Measurements from ENCODE around the gene ZBTB8A. TPM values are rescaled to one million over a fixed set of nuclear protein-coding genes. Genes with fewer than 3 reads are reported as not detected.
"Not testable (repeated sequence)": the region's sequence is repeated elsewhere in the genome, so short reads cannot be mapped to it uniquely, and the experiment has no call there.

The ZBTB8A gene
- total RNA-seq, 1 experiment from 2014 or later, result 11.5 TPM

DNA sequence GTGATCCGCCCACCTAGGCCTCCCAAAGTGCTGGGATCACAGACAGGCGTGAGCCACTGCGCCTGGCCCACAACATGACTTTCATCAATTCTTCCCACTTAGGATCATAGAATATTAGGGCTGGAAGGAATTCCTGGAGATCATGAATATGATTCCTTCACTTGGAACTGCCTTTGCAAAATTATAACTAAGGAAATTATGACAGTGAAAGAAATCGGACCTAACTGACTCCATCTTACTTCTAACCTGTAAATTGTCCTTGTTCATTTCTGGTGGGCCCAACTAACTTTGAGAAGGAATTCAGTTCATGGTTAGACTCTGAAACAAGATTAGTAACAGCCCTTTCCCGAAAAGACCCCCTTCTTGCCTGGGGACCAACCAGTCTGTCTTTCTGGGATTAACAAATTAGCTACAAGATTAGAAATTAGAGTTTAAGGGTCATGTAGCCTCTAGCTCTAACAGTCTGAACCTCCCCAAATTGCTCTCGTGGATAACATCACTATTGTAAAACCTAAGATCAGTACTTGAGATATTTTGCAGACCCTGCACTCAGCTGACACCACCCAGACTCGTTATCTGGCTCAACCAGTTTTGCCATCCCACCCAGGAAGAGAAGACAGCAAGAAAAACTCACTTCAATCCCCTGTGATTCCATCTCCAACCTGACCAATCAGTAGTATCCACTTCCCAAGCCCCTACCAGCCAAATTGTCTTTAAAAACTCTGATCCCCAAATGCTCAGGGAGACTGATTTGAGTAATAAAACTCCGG, 96.5 kb downstream of the ZBTB8A start:
- Mint-ChIP-seq H3K4me1 (ENCODE audit: insufficient read depth, unreplicated experiment) (peaks cover 11% of the 10 kb centered on the region), H3K27ac (ENCODE audit: low read depth, unreplicated experiment) (peak overlapping the region; percentile 87), H3K27me3 (ENCODE audit: insufficient read depth, unreplicated experiment) (no peaks in the 10 kb centered on the region), H3K4me3 (ENCODE audit: unreplicated experiment) (no peak overlapping the region), H3K36me3 (ENCODE audit: insufficient read depth, unreplicated experiment) (peaks cover 36% of the 10 kb centered on the region), H3K9me3 (ENCODE audit: unreplicated experiment) (no peaks in the 10 kb centered on the region)
- TF ChIP-seq, protein P1, sequence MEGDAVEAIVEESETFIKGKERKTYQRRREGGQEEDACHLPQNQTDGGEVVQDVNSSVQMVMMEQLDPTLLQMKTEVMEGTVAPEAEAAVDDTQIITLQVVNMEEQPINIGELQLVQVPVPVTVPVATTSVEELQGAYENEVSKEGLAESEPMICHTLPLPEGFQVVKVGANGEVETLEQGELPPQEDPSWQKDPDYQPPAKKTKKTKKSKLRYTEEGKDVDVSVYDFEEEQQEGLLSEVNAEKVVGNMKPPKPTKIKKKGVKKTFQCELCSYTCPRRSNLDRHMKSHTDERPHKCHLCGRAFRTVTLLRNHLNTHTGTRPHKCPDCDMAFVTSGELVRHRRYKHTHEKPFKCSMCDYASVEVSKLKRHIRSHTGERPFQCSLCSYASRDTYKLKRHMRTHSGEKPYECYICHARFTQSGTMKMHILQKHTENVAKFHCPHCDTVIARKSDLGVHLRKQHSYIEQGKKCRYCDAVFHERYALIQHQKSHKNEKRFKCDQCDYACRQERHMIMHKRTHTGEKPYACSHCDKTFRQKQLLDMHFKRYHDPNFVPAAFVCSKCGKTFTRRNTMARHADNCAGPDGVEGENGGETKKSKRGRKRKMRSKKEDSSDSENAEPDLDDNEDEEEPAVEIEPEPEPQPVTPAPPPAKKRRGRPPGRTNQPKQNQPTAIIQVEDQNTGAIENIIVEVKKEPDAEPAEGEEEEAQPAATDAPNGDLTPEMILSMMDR (IDR thresholded peaks at IDR 0.05; ENCODE audit: unreplicated experiment), result no peak
- no peak for DNase-seq (ENCODE audit: unreplicated experiment)
- ChIA-PET POLR2A (interaction anchor here (0.6 to 1.6 kb wide), 4 partner anchors 8 to 101 kb away, joined by 3 to 5 read pairs (median 4); no protein-coding TSS in a partner anchor), CTCF (interaction anchor here (0.5 to 0.6 kb wide), 3 partner anchors 13 to 533 kb away, joined by 3 to 4 read pairs (median 3); no protein-coding TSS in a partner anchor)
- intact Hi-C loops (cut with micrococcal nuclease), result no loop called here
- BruUV-seq (replicated peaks), result no TSS peak

DNA sequence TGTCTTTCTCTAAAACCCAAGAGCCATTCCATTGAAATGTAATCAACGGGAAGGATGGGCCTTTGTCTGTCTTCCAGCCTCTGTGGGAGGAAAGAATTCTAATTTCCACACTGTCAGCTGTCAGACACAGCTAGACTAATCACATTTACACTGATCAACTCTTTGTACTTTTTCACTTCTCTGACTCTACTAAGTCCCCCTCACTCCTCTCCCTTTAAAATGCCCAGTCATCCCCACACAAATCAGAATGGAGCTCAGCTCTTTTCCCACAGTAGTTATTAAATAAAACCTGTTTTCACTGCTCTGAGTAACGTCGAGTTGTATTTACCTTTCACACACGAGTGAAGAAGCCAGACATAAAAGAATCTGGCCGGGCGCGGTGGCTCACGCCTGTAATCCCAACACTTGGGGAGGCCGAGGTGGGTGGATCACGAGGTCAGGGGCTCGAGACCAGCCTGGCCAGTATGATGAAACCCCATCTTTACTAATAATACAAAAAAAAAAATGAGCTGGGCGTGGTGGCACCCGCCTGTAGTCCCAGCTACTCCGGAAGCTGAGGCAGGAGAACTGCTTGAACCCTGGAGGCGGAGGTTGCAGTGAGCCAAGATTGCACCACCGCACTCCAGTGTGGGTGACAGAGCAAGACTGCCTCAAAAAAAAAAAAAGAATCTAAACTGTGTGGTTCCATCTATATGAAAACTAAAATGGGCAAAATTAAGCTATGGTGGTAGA, 97.9 kb downstream of the ZBTB8A start:
- Mint-ChIP-seq H3K27me3 (ENCODE audit: insufficient read depth, unreplicated experiment) (no peaks in the 10 kb centered on the region), H3K4me1 (ENCODE audit: insufficient read depth, unreplicated experiment) (peaks cover 11% of the 10 kb centered on the region), H3K27ac (ENCODE audit: low read depth, unreplicated experiment) (peak overlapping the region; percentile 87), H3K36me3 (ENCODE audit: insufficient read depth, unreplicated experiment) (peaks cover 27% of the 10 kb centered on the region), H3K9me3 (ENCODE audit: unreplicated experiment) (no peaks in the 10 kb centered on the region), H3K4me3 (ENCODE audit: unreplicated experiment) (peak overlapping the region; percentile 66)
- CTCF ChIA-PET, result interaction anchor here (0.6 to 1.3 kb wide), 4 partner anchors 16 to 117 kb away, joined by 3 to 5 read pairs (median 3); no protein-coding TSS in a partner anchor
- DNase-seq (ENCODE audit: unreplicated experiment), result peak; percentile 67
- intact Hi-C loops (cut with micrococcal nuclease), result no loop called here
- BruUV-seq (replicated peaks), result TSS peak; percentile 33
- TF ChIP-seq, protein P1 (IDR thresholded peaks at IDR 0.05; ENCODE audit: unreplicated experiment), result no peak
- POLR2A ChIA-PET, result interaction anchor here (0.6 to 2.6 kb wide), 8 partner anchors 9 to 113 kb away, joined by 3 to 19 read pairs (median 4); partner anchors contain the start of genes RBBP4 and ZBTB8OS

DNA sequence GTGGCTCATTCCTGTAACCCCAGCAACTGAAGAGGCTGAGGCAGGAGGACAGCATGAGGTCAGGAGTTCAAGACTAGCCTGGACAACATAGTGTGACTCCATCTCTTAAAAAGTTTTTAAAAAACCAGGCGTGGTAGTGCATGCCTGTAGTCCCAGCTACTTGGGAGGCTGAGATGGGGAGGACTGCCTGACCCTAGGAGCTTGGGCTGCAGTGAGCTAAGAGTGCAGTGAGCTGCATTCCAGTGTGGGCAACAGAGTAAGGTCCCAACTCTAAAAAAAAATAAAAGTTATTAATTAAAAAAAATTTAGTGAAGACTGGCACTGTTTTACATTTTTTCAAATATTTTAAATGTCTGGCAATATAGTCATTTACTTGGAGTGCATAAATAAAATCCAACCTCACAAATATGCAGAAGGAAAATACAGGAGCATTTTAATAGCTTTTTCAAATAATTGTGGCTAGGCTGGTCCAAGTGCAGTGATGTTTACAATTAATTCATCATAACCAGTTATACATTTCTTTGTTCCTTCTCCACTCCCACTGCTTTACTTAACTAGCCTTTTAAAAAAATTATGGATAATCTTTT, 100.4 kb downstream of the ZBTB8A start:
- TF ChIP-seq, protein P1 (IDR thresholded peaks at IDR 0.05; ENCODE audit: unreplicated experiment), result no peak
- H3K27me3 Mint-ChIP-seq (ENCODE audit: insufficient read depth, unreplicated experiment), result no peaks in the 10 kb centered on the region
- H3K36me3 Mint-ChIP-seq (ENCODE audit: insufficient read depth, unreplicated experiment), result peaks cover 4% of the 10 kb centered on the region
- H3K4me1 Mint-ChIP-seq (ENCODE audit: insufficient read depth, unreplicated experiment), result peaks cover 11% of the 10 kb centered on the region
- H3K9me3 Mint-ChIP-seq (ENCODE audit: unreplicated experiment), result no peaks in the 10 kb centered on the region
- intact Hi-C loops (cut with micrococcal nuclease), result no loop called here
- BruUV-seq (replicated peaks), result no TSS peak
- no peak overlapping the region for H3K27ac Mint-ChIP-seq (ENCODE audit: low read depth, unreplicated experiment)
- DNase-seq (ENCODE audit: unreplicated experiment), result no peak
- H3K4me3 Mint-ChIP-seq (ENCODE audit: unreplicated experiment), result no peak overlapping the region
- ChIA-PET CTCF (no interaction called here), POLR2A (interaction anchor here (0.6 to 1.7 kb wide), 3 partner anchors 12 to 245 kb away, joined by 3 to 5 read pairs (median 3); partner anchors contain the start of genes BSDC1 and RBBP4)

DNA sequence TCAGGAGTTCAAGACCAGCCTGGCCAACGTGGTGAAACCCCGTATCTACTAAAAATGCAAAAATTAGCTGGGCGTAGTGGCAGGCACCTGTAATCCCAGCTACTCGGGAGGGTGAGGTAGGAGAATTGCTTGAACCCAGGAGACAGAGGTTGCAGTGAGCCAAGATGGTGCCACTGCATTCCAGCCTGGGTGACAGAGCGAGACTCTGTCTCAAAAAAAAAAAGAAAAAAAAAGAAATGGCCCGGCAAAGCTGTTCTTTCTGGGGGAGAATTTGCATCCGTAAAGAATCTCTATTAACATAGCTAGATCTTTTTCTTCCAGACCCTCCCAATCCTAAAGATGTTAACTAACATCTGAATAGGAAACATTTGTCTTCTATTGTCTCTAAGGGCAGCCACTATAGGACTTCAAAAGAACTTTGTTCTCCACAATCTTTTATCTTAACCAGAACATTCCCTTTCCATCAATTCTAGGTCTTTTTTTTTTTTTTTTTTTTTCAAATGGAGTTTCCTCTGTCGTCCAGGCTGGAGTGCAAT, 103.1 kb downstream of the ZBTB8A start:
- H3K4me1 Mint-ChIP-seq (ENCODE audit: insufficient read depth, unreplicated experiment); POLR2A ChIA-PET; BruUV-seq (replicated peaks); H3K27me3 Mint-ChIP-seq (ENCODE audit: insufficient read depth, unreplicated experiment); DNase-seq (ENCODE audit: unreplicated experiment); H3K27ac Mint-ChIP-seq (ENCODE audit: low read depth, unreplicated experiment); H3K4me3 Mint-ChIP-seq (ENCODE audit: unreplicated experiment); H3K9me3 Mint-ChIP-seq (ENCODE audit: unreplicated experiment); intact Hi-C loops (cut with micrococcal nuclease): not testable (repeated sequence)
- H3K36me3 Mint-ChIP-seq (ENCODE audit: insufficient read depth, unreplicated experiment), result peaks cover 15% of the 10 kb centered on the region
- CTCF ChIA-PET, result interaction anchor here (0.6 to 1.0 kb wide), 2 partner anchors 23 to 241 kb away, joined by 3 to 5 read pairs; no protein-coding TSS in a partner anchor
